Gastroesophageal sphincter (tissue), 3 donors: ENCODE measurements around the gene KRT84.

Experiments
- POLR2A ChIP-seq, 2 donors: fragments of 450-650 bp; IDR thresholded peaks; one replicate each; pipeline ENCODE4 v1.6.1; 2017; ENCODE audit warnings: antibody characterized with exemption in 2 of 2, mild to moderate bottlenecking in 2 of 2, moderate library complexity in 1 of 2
- POLR2AphosphoS5 ChIP-seq: sonication (generic); formaldehyde crosslinking; IDR thresholded peaks from one replicate; pipeline ENCODE4 v1.6.1; 2017; ENCODE audit warnings: antibody characterized with exemption
- TF ChIP-seq, protein P1 (sequence below), 4 experiments: fragments of 200-600 bp in 2 of 4; fragments of 450-650 bp in 2 of 4; sonication (generic) in 1 of 4; IDR thresholded peaks; one replicate each; pipeline ENCODE4 v1.5.1; 2017 to 2019; ENCODE audit warnings: antibody characterized with exemption in 4 of 4, mild to moderate bottlenecking in 2 of 4, moderate library complexity in 2 of 4

DNA sequence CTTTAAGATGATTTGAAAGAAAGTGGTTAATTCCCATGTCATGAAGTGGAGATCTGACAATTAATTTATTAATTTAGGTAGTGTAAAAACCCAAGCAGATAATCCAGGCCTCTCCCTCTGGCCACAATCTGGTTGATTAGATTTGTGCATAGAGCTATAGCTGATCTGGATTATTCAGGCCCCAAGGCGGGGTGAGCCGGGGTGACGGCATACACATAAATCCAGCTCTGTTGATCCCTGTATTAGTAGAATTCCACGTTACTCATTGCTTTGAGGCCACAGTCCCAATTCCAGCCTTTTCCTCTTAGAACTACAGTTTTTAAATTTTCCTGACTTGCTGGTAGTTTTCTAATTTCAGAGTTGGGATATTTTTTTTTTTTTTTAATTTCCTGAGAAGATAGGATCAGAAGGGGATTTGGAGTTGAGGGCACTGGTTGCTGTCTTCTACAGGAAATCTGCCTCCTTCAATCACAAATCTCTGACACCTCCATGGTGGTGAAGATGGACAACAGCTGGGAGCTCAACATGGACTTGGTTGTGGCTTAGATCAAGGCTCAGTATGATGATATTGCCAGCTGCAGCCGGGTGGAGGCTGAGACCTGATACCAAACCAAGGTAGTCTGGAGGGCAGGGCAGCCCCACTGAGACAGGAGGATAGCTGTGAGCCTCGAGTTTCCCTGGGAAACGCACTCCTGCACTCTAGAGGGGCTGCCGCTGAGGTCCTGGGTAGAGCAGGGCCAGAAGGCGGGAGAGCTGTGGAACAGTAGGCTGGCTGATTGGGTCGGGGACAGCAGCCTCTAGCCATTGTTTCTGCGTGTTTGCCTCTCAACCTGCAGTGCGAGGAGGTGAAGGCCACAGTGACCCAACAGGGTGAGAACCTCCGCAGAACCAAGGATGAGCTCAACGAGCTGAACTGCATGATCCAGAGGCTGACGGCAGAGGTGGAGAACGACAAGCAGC lies 37.6 kb downstream of the KRT84 start:
- TF ChIP-seq, protein P1, sequence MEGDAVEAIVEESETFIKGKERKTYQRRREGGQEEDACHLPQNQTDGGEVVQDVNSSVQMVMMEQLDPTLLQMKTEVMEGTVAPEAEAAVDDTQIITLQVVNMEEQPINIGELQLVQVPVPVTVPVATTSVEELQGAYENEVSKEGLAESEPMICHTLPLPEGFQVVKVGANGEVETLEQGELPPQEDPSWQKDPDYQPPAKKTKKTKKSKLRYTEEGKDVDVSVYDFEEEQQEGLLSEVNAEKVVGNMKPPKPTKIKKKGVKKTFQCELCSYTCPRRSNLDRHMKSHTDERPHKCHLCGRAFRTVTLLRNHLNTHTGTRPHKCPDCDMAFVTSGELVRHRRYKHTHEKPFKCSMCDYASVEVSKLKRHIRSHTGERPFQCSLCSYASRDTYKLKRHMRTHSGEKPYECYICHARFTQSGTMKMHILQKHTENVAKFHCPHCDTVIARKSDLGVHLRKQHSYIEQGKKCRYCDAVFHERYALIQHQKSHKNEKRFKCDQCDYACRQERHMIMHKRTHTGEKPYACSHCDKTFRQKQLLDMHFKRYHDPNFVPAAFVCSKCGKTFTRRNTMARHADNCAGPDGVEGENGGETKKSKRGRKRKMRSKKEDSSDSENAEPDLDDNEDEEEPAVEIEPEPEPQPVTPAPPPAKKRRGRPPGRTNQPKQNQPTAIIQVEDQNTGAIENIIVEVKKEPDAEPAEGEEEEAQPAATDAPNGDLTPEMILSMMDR (IDR thresholded peaks at IDR 0.05) = no peak
- no peak for TF ChIP-seq POLR2A (IDR thresholded peaks at IDR 0.05)
- TF ChIP-seq POLR2AphosphoS5 = no peak
